Stimulated activated CD8-positive, alpha-beta memory T cell treated with anti-CD3 and anti-CD28 coated beads, Interleukin-12 subunit alpha, Interleukin-12 subunit beta, amount 100 ng/mL, for 24 hours (primary cell): ENCODE measurements around the gene ZNF451.

Source experiments
- DNase-seq: peaks from one replicate; pipeline ENCODE4 v3.0.0-alpha.2; 2020; ENCODE audit errors: extremely low read depth

The ZNF451 gene

DNA sequence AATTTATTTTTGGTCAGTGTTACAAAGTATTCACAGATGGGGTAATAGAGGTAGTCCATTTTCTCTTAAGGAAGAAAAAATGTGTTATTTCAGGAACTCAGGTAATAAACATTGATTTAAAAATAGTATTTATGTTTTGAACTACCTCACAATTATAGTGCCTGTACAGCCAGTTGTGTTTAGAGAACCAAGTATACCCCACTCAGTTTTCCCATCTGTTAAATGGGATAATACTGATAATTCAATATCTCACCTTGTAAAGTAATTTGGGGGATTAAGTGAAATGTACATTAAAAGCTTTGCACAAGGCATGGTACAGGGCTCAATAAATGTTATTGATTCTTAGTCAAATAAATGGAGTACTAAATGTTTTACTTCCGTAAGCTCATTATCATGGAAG lies 4.7 kb downstream of the ZNF451 start:
- DNase-seq: no peak

- no peak for DNase-seq
Observed at GRCh38 chr6:57097596-57097995, 7.6 kb downstream of the ZNF451 start.

- no peak for DNase-seq
Observed at GRCh38 chr6:57102976-57103375, 13.0 kb downstream of the ZNF451 start.

DNA sequence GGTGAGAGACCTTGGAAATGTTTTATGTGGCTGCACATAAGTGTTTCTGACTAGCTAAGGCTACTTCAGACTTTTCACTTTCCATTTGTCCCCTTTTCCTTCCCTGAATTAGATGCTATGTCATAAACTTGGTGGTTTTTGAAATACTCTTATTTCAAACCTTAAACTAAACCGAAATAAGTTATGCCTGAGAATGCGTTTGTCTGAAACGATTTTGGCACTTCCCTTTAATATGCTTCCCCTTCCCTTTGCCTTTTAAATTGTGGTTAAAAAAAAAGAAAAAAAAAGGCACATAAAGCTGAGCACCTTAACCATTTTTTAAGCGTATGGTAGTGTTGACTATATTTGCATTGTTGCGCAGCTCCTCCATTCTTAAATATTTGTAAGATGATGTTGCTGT lies 14.3 kb downstream of the ZNF451 start:
- DNase-seq: no peak

GRCh38 chr6:57106990-57107389 lies 17.0 kb downstream of the ZNF451 start:
- no peak for DNase-seq

DNA sequence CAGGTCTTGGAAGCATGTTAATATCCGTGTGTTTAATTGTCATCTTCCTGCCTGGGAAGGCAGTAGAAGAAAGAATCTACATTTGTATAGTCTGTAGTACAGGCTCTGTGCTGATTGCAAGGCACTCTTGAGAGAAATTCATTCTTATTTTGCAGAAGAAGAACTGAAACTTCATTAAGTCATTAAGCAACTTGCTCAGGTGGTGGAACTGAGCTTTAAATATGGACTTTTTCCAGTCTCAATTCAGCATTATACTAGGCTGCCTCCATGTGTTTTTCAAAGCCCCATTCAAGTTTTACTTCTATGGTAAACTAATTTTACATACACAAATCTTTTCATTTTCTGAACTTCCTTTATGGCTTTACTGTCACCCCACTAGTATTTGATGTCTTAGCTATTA lies 18.7 kb downstream of the ZNF451 start:
- no peak for DNase-seq

- DNase-seq: no peak
Observed at GRCh38 chr6:57109880-57110279, 19.9 kb downstream of the ZNF451 start.

- no peak for DNase-seq
Observed at GRCh38 chr6:57113105-57113504, 23.1 kb downstream of the ZNF451 start.

DNA sequence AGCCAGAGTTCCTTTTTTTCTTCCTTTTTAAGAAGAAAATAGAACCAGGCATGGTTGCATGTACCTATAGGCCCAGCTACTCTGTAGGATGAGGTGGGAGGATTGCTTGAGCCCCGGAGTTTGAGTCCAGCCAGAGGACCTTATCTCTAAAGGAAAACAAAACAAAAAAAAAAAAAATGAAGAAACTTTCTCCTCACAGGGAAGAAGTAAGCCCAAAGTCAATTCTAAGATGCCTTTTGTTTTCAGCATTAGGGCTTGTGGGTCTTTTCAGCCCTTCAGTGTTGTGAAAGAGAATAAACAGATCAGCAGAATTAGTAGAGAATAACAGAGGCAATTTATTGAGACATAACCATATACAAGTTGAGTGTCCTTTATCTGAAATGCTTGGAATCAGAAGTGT lies 26.8 kb downstream of the ZNF451 start:
- no peak for DNase-seq

GRCh38 chr6:57117796-57118195 lies 27.8 kb downstream of the ZNF451 start:
- DNase-seq: no peak

GRCh38 chr6:57123111-57123510 lies 33.1 kb downstream of the ZNF451 start:
- DNase-seq: no peak

GRCh38 chr6:57127763-57128162 lies 37.8 kb downstream of the ZNF451 start:
- DNase-seq: no peak

- no peak for DNase-seq
Observed at GRCh38 chr6:57130661-57131177, 40.7 kb downstream of the ZNF451 start.

GRCh38 chr6:57134954-57135353 lies 45.0 kb downstream of the ZNF451 start:
- no peak for DNase-seq

GRCh38 chr6:57135885-57136284 lies 45.9 kb downstream of the ZNF451 start:
- DNase-seq: no peak

DNA sequence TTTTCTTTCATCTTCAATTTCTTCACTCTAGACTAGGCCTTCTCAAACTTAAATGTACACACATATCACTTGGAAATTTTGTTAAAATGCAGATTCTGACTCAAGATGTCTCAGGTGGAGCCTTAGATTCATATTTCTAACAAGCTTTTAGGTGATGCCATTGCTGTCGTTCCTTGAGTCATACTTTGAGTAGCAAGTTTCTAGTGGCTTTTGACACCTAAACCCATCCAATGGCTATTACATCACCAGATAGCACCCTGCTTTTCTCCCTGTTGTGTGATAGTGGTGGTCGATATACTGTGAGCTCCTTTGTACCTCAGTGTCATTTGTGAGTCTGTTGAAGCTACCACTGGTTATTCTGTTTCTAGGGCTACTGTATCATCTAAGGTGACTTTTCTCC lies 47.4 kb downstream of the ZNF451 start:
- no peak for DNase-seq

GRCh38 chr6:57138026-57138425 lies 48.0 kb downstream of the ZNF451 start:
- DNase-seq: no peak

- no peak for DNase-seq
Observed at GRCh38 chr6:57141451-57142177, 51.6 kb downstream of the ZNF451 start.

- no peak for DNase-seq
Observed at GRCh38 chr6:57142178-57142525, 52.2 kb downstream of the ZNF451 start.

- DNase-seq: no peak
Observed at GRCh38 chr6:57143690-57144089, 53.7 kb downstream of the ZNF451 start.

DNA sequence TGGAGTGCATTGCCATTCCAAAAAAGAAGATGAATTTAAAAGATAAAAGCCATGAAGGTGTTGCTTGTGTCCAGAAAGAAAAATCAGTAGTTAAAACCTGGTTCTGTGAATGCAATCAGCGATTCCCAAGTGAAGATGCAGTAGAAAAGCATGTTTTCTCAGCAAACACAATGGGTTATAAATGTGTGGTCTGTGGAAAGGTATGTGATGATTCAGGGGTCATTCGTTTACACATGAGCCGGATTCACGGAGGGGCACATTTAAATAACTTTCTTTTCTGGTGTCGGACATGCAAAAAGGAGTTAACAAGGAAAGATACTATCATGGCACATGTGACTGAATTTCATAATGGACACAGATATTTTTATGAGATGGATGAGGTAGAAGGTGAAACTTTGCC lies 57.4 kb downstream of the ZNF451 start:
- no peak for DNase-seq

GRCh38 chr6:57147955-57148858 lies 58.2 kb downstream of the ZNF451 start:
- DNase-seq: no peak

- no peak for DNase-seq
Observed at GRCh38 chr6:57158658-57159057, 68.7 kb downstream of the ZNF451 start.
